IMR-90 (cell line): Measurements from ENCODE around the gene PXYLP1. TPM values are rescaled to one million over a fixed set of nuclear protein-coding genes. Genes with fewer than 3 reads are reported as not detected.

ENCODE experiments used
- ATAC-seq: fragments of 200-7000 bp; cut with Tn5 transposase; 2 replicates; pipeline ENCODE4 v1.9.1; 2020; ENCODE audit warnings: low read depth, mild to moderate bottlenecking, moderate library complexity
- BruUV-seq: library from RNA; stranded (reverse); fragments of 400-500 nt; replicated peaks from 2 replicates; lab custom pipeline; 2021; lab: Mats Ljungman, UMichigan
- CTCF ChIA-PET: fragments of 300-600 bp; formaldehyde crosslinking; extraction: SDS; loops from one replicate; lab custom pipeline; 2021; ENCODE audit warnings: antibody characterized with exemption; lab: Yijun Ruan, JAX
- POLR2A ChIA-PET: fragments of 300-600 bp; sonication (Branson Sonifier 250); formaldehyde crosslinking; loops from one replicate; lab custom pipeline; 2022; ENCODE audit warnings: antibody characterized with exemption; ENCODE audit not compliant: unreplicated experiment; lab: Charles Lee
- DNase-seq: peaks from one replicate; pipeline ENCODE4 v3.0.0; 2013
- H2AFZ ChIP-seq: replicated peaks from 2 replicates; pipeline ENCODE3; 2013; ENCODE audit warnings: low read length, mild to moderate bottlenecking; ENCODE audit not compliant: poor library complexity
- H2AK5ac ChIP-seq: 2 replicates; pipeline ENCODE4 v1.6.1; 2013; ENCODE audit warnings: low read depth, low read length, inconsistent platforms
- H2AK9ac ChIP-seq: replicated peaks from 2 replicates; pipeline ENCODE3; 2013; ENCODE audit warnings: mild to moderate bottlenecking, low read depth, low read length, moderate library complexity; ENCODE audit not compliant: poor library complexity
- H2BK120ac ChIP-seq: 2 replicates; pipeline ENCODE4 v1.6.1; 2013; ENCODE audit warnings: low read depth, low read length, inconsistent platforms
- H2BK15ac ChIP-seq: 3 replicates; pipeline ENCODE4 v1.6.1; 2013; ENCODE audit warnings: low read depth, low read length, inconsistent platforms
- H2BK20ac ChIP-seq: 2 replicates; pipeline ENCODE4 v1.6.1; 2013; ENCODE audit warnings: low read depth, mild to moderate bottlenecking, inconsistent platforms, low read length, moderate library complexity
- H2BK5ac ChIP-seq: 2 replicates; pipeline ENCODE4 v1.6.1; 2013; ENCODE audit warnings: mild to moderate bottlenecking, low read depth, low read length, inconsistent platforms; ENCODE audit not compliant: poor library complexity, severe bottlenecking
- H3K14ac ChIP-seq: replicated peaks from 2 replicates; pipeline ENCODE4 v1.6.1; 2013; ENCODE audit warnings: low read depth, low read length, inconsistent platforms
- H3K18ac ChIP-seq: 2 replicates; pipeline ENCODE4 v1.6.1; 2013; ENCODE audit warnings: low read depth, low read length, control low read depth
- H3K23ac ChIP-seq: 2 replicates; pipeline ENCODE4 v1.6.1; 2013; ENCODE audit warnings: low read depth, low read length, inconsistent platforms
- H3K27ac ChIP-seq: 2 replicates; pipeline ENCODE4 v1.5.1; 2013; ENCODE audit warnings: mild to moderate bottlenecking, control low read depth, low read length; ENCODE audit not compliant: insufficient read depth
- H3K27me3 ChIP-seq: 2 replicates; pipeline ENCODE4 v1.6.1; 2013; ENCODE audit warnings: low read length; ENCODE audit not compliant: control insufficient read depth, insufficient read depth
- H3K36me3 ChIP-seq: 2 replicates; pipeline ENCODE4 v1.6.1; 2013; ENCODE audit warnings: low read length, mixed read lengths; ENCODE audit not compliant: control insufficient read depth, insufficient read depth
- H3K4ac ChIP-seq: 2 replicates; pipeline ENCODE4 v1.6.1; 2013; ENCODE audit warnings: low read depth, low read length, inconsistent platforms
- H3K4me1 ChIP-seq: 2 replicates; pipeline ENCODE4 v1.6.1; 2013; ENCODE audit warnings: low read length, mixed read lengths; ENCODE audit not compliant: control insufficient read depth, insufficient read depth
- H3K4me2 ChIP-seq: 2 replicates; pipeline ENCODE4 v1.6.1; 2013; ENCODE audit warnings: low read depth, mild to moderate bottlenecking, control low read depth, low read length, moderate library complexity
- H3K4me3 ChIP-seq: 2 replicates; pipeline ENCODE4 v1.5.1; 2013; ENCODE audit warnings: low read depth, mild to moderate bottlenecking, control low read depth, low read length, moderate library complexity; ENCODE audit not compliant: insufficient read depth
- H3K56ac ChIP-seq: 2 replicates; pipeline ENCODE4 v1.6.1; 2013; ENCODE audit warnings: low read length, inconsistent platforms; ENCODE audit not compliant: insufficient read depth; ENCODE audit errors: extremely low read depth
- H3K79me1 ChIP-seq, 2 experiments: 2 replicates each; pipeline ENCODE4 v1.6.1; 2013; ENCODE audit warnings: low read length in 2 of 2, inconsistent platforms in 1 of 2, low read depth in 1 of 2
- H3K9ac ChIP-seq: 2 replicates; pipeline ENCODE4 v1.6.1; 2013; ENCODE audit warnings: low read depth, low read length, control low read depth
- H3K9me1 ChIP-seq: 2 replicates; pipeline ENCODE4 v1.6.1; 2013; ENCODE audit warnings: low read length, inconsistent platforms; ENCODE audit not compliant: insufficient read depth
- H3K9me3 ChIP-seq: 2 replicates; pipeline ENCODE4 v1.6.1; 2013; ENCODE audit warnings: low read length; ENCODE audit not compliant: control insufficient read depth, insufficient read depth
- H4K20me1 ChIP-seq: 2 replicates; pipeline ENCODE4 v1.6.1; 2013; ENCODE audit warnings: low read length, inconsistent platforms; ENCODE audit not compliant: insufficient read depth
- H4K5ac ChIP-seq: 2 replicates; pipeline ENCODE4 v1.6.1; 2013; ENCODE audit warnings: mild to moderate bottlenecking, low read depth, low read length, control low read depth
- H4K8ac ChIP-seq, 2 experiments: 2 replicates each; pipeline ENCODE4 v1.6.1; 2013; ENCODE audit warnings: low read depth in 2 of 2, low read length in 2 of 2, control low read depth in 1 of 2, inconsistent platforms in 1 of 2
- H4K91ac ChIP-seq: 2 replicates; pipeline ENCODE4 v1.6.1; 2013; ENCODE audit warnings: low read depth, low read length, inconsistent platforms; ENCODE audit not compliant: insufficient read depth
- BHLHE40 ChIP-seq: fragments of 150-350 bp; IDR thresholded peaks from 2 replicates; pipeline ENCODE4 v1.6.1; 2016; ENCODE audit warnings: mild to moderate bottlenecking, low read depth, low read length
- CEBPB ChIP-seq: IDR thresholded peaks from 2 replicates; pipeline ENCODE4 v1.6.1; 2012; ENCODE audit warnings: low read depth, low read length, improper control_type of control experiment
- FOS ChIP-seq: fragments of 150-350 bp; IDR thresholded peaks from 2 replicates; pipeline ENCODE4 v1.6.1; 2016; ENCODE audit warnings: low read depth, low read length
- MXI1 ChIP-seq: IDR thresholded peaks from 2 replicates; pipeline ENCODE4 v1.6.1; 2012; ENCODE audit warnings: low read depth, mild to moderate bottlenecking, low read length, moderate library complexity, borderline replicate concordance
- POLR2A ChIP-seq: IDR thresholded peaks from 2 replicates; pipeline ENCODE4 v1.6.1; 2012; ENCODE audit warnings: mild to moderate bottlenecking, low read depth, low read length
- RAD21 ChIP-seq: IDR thresholded peaks from 2 replicates; pipeline ENCODE4 v1.6.1; 2012; ENCODE audit warnings: low read length, improper control_type of control experiment
- RFX5 ChIP-seq: IDR thresholded peaks from 2 replicates; pipeline ENCODE4 v1.8.0; 2012; ENCODE audit warnings: low read depth, mild to moderate bottlenecking, low read length, moderate library complexity
- WGBS, 2 experiments: methylation state at CpG; one replicate each; pipeline versions ENCODE4 v1.1.5 to v1.1.7; 2013; ENCODE audit warnings: missing lambda C conversion rate in 2 of 2; ENCODE audit not compliant: insufficient read length in 1 of 2; ENCODE audit errors: extremely low coverage in 2 of 2; 5-methylcytosine and 5-hydroxymethylcytosine counted together
- dilution Hi-C: fragments of 300-500 bp; cut with HindIII; formaldehyde crosslinking; loops from one replicate; pipeline ENCODE4 v1.14.3; 2018; ENCODE audit warnings: low sequenced_read_pairs; ENCODE audit not compliant: unreplicated experiment
- in situ Hi-C: fragments of 300-500 bp; cut with MboI; formaldehyde crosslinking; loops from 3 replicates; pipeline ENCODE4 v1.14.3; 2019; ENCODE audit warnings: low sequenced_read_pairs, inconsistent platforms, mixed read lengths
- intact Hi-C: fragments of 100-400 bp; cut with micrococcal nuclease; formaldehyde crosslinking; loops from 2 replicates; pipeline ENCODE4 v1.10.0; 2022
- polyA plus RNA-seq, 3 experiments: library from polyadenylated mRNA; depleted of rRNA; stranded (reverse); fragments of >200 nt; gene quantifications; 2 replicates each; pipeline ENCODE4 v1.2.3, GENCODE V29; 2012; ENCODE audit warnings: low replicate concordance in 1 of 3
- total RNA-seq: library from RNA; depleted of rRNA; stranded (reverse); fragments of >200 nt; gene quantifications from 2 replicates; pipeline ENCODE4 v1.2.3, GENCODE V29; 2012
- TF ChIP-seq, protein P1 (sequence below): fragments of 150-350 bp; IDR thresholded peaks from 2 replicates; pipeline ENCODE4 v1.6.1; 2017; ENCODE audit warnings: mild to moderate bottlenecking, antibody characterized with exemption, low read length, low read depth
- TF ChIP-seq, protein P2 (sequence below): conservative IDR thresholded peaks from 2 replicates; pipeline ENCODE4 v1.5.1; 2012; ENCODE audit warnings: mild to moderate bottlenecking, low read depth, low read length, improper control_type of control experiment

Gene PXYLP1
- total and polyA plus RNA-seq, 2 of the 4 experiments (the other 2 are of a cell fraction), result 11.7 to 15.6 TPM

DNA sequence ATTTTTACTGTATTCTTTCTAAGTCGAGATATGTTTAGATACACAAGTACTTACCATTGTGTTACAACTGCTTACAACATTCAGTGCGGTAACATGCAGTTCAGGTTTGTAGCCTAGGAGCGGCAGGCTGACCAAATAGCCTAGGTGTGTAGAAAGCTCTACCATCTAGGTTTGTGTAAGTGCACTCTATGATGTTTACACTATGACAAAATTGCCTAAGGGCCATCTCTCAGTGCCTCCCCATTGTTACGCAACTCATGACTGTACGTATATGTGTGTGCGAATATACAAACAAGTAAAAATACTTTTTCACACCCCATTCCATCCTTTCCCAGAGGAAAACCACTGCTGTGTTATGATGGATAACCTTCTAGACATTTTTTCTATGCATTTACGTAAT lies 44.3 kb downstream of the PXYLP1 start:
- no peak for ATAC-seq
- no peaks in the 10 kb centered on the region for H3K27me3 ChIP-seq
- H2AFZ ChIP-seq, result no peak overlapping the region
- no peak overlapping the region for H3K9ac ChIP-seq
- no peak overlapping the region for H3K4ac ChIP-seq
- H4K20me1 ChIP-seq, result no peaks in the 10 kb centered on the region
- H2AK9ac ChIP-seq, result peak overlapping the region; percentile 32
- no peaks in the 10 kb centered on the region for H3K9me3 ChIP-seq
- no peak overlapping the region for H2BK5ac ChIP-seq
- H3K18ac ChIP-seq, result no peak overlapping the region
- no peak overlapping the region for H3K56ac ChIP-seq
- peaks cover 14% of the 10 kb centered on the region for H3K4me1 ChIP-seq
- no peak overlapping the region for H4K8ac ChIP-seq
- no peak overlapping the region for H2AK5ac ChIP-seq
- in situ Hi-C loops, result no loop called here
- H3K4me3 ChIP-seq, result no peak overlapping the region
- peak; percentile 72 for DNase-seq
- H3K4me2 ChIP-seq, result no peak overlapping the region
- peak; percentile 96 for TF ChIP-seq CEBPB
- TF ChIP-seq RFX5, result no peak
- TF ChIP-seq RAD21, result no peak
- no peak for TF ChIP-seq FOS
- TF ChIP-seq POLR2A, result no peak
- no peak for TF ChIP-seq MXI1
- TF ChIP-seq, protein P1, sequence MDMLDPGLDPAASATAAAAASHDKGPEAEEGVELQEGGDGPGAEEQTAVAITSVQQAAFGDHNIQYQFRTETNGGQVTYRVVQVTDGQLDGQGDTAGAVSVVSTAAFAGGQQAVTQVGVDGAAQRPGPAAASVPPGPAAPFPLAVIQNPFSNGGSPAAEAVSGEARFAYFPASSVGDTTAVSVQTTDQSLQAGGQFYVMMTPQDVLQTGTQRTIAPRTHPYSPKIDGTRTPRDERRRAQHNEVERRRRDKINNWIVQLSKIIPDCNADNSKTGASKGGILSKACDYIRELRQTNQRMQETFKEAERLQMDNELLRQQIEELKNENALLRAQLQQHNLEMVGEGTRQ, result no peak
- TF ChIP-seq, protein P2, sequence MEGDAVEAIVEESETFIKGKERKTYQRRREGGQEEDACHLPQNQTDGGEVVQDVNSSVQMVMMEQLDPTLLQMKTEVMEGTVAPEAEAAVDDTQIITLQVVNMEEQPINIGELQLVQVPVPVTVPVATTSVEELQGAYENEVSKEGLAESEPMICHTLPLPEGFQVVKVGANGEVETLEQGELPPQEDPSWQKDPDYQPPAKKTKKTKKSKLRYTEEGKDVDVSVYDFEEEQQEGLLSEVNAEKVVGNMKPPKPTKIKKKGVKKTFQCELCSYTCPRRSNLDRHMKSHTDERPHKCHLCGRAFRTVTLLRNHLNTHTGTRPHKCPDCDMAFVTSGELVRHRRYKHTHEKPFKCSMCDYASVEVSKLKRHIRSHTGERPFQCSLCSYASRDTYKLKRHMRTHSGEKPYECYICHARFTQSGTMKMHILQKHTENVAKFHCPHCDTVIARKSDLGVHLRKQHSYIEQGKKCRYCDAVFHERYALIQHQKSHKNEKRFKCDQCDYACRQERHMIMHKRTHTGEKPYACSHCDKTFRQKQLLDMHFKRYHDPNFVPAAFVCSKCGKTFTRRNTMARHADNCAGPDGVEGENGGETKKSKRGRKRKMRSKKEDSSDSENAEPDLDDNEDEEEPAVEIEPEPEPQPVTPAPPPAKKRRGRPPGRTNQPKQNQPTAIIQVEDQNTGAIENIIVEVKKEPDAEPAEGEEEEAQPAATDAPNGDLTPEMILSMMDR, result no peak
- no peak for TF ChIP-seq BHLHE40
- POLR2A ChIA-PET, result no interaction called here
- BruUV-seq, result no TSS peak
- no peak overlapping the region for H3K14ac ChIP-seq
- no peak overlapping the region for H3K23ac ChIP-seq
- H3K9me1 ChIP-seq, result peaks cover 5% of the 10 kb centered on the region
- no CpG with 5 or more reads among the region's 7 CpGs for WGBS, 2 experiments
- no peaks in the 10 kb centered on the region; a peak in 1 of 4 replicates for H3K79me1 ChIP-seq
- no peak overlapping the region for H2BK20ac ChIP-seq
- dilution Hi-C loops, result no loop called here
- CTCF ChIA-PET, result no interaction called here
- H2BK15ac ChIP-seq, result no peak overlapping the region
- intact Hi-C loops, result no loop called here
- no peak overlapping the region for H2BK120ac ChIP-seq
- H4K91ac ChIP-seq, result no peak overlapping the region
- H3K27ac ChIP-seq, result no peak overlapping the region
- H4K5ac ChIP-seq, result no peak overlapping the region
- no peaks in the 10 kb centered on the region for H3K36me3 ChIP-seq
